K562 (cell line): Measurements from ENCODE around the gene FGF21. TPM values are rescaled to one million over a fixed set of nuclear protein-coding genes. Genes with fewer than 3 reads are reported as not detected.

Experiments used
- CBX2 ChIP-seq: fragments of 200-600 bp; sonication (generic); IDR thresholded peaks from one replicate; pipeline ENCODE4 v1.6.1; 2012; ENCODE audit warnings: mild to moderate bottlenecking, low read length, inconsistent platforms; ENCODE audit not compliant: insufficient read depth, poor library complexity, severe bottlenecking
- MYBL2 ChIP-seq, 2 experiments: fragments of 450-650 bp in 1 of 2; sonication (generic) in 1 of 2; formaldehyde crosslinking in 1 of 2; IDR thresholded peaks; 2 replicates each; pipeline versions ENCODE4 v1.6.1 to v1.8.1; 2017 to 2022; ENCODE audit warnings: borderline replicate concordance in 1 of 2, inconsistent platforms in 1 of 2, low read depth in 1 of 2, mild to moderate bottlenecking in 1 of 2, missing genetic modification reagents in 1 of 2, moderate library complexity in 1 of 2
- NELFE ChIP-seq: IDR thresholded peaks from 2 replicates; pipeline ENCODE4 v1.6.1; 2011; ENCODE audit warnings: mild to moderate bottlenecking; ENCODE audit not compliant: insufficient read depth, insufficient read length
- NFATC3 ChIP-seq: fragments of 450-650 bp; IDR thresholded peaks from 2 replicates; pipeline ENCODE4 v1.6.1; 2017; ENCODE audit warnings: mild to moderate bottlenecking
- PHB ChIP-seq: fragments of 250-450 bp; sonication (Bioruptor Pico); IDR thresholded peaks from 2 replicates; pipeline ENCODE4 v1.5.0; 2021
- POLR3G ChIP-seq: IDR thresholded peaks from 2 replicates; pipeline ENCODE4 v1.6.1; 2011; ENCODE audit not compliant: insufficient read length, insufficient replicate concordance; ENCODE audit errors: extremely low read depth
- SIRT6 ChIP-seq: IDR thresholded peaks from one replicate; pipeline ENCODE4 v1.6.1; 2012; ENCODE audit warnings: low read depth, mild to moderate bottlenecking, control low read depth, inconsistent platforms, low read length, moderate library complexity
- SMC3 ChIP-seq: conservative IDR thresholded peaks from 2 replicates; pipeline ENCODE4 v1.6.1; 2011; ENCODE audit warnings: low read depth, low read length, improper control_type of control experiment; ENCODE audit not compliant: insufficient read depth
- SP2 ChIP-seq: IDR thresholded peaks from 2 replicates; pipeline ENCODE4 v1.6.1; 2011; ENCODE audit warnings: mild to moderate bottlenecking, low read depth, low read length, moderate library complexity; ENCODE audit not compliant: poor library complexity, severe bottlenecking; ENCODE audit errors: extremely low read depth
- SREBF2 ChIP-seq: sonication (generic); formaldehyde crosslinking; IDR thresholded peaks from 2 replicates; pipeline ENCODE4 v1.4.0; 2020; ENCODE audit warnings: mild to moderate bottlenecking, missing genetic modification reagents
- TCF7 ChIP-seq: sonication (generic); IDR thresholded peaks from 2 replicates; pipeline ENCODE4 v1.6.1; 2016; ENCODE audit warnings: antibody characterized with exemption, borderline replicate concordance
- TEAD4 ChIP-seq, 2 experiments: sonication (generic) in 1 of 2; formaldehyde crosslinking in 1 of 2; IDR thresholded peaks; 2 replicates each; pipeline versions ENCODE4 v1.6.1 to v1.8.0; 2012 to 2022; ENCODE audit warnings: borderline replicate concordance in 1 of 2, inconsistent platforms in 1 of 2, low read length in 1 of 2, mild to moderate bottlenecking in 1 of 2, missing genetic modification reagents in 1 of 2
- ZFP36 ChIP-seq: fragments of 150-350 bp; IDR thresholded peaks from 2 replicates; pipeline ENCODE4 v1.6.1; 2018; ENCODE audit warnings: low read length, low read depth; ENCODE audit not compliant: partially characterized antibody
- ZNF146 ChIP-seq: IDR thresholded peaks from one replicate; pipeline ENCODE4 v1.6.1; 2018; ENCODE audit warnings: missing compliant biosample characterization; ENCODE audit not compliant: unreplicated experiment
- ZNF431 ChIP-seq: sonication (generic); formaldehyde crosslinking; IDR thresholded peaks from 2 replicates; pipeline ENCODE4 v1.8.0; 2022; ENCODE audit warnings: mild to moderate bottlenecking, missing genetic modification reagents
- ZNF445 ChIP-seq: fragments of 250-450 bp; sonication (Bioruptor Pico); IDR thresholded peaks from 2 replicates; pipeline ENCODE4 v1.4.0; 2020; ENCODE audit warnings: low read depth, mild to moderate bottlenecking, moderate library complexity
- polyA plus RNA-seq, 8 experiments: library from polyadenylated mRNA; depleted of rRNA in 4 of 8; stranded (reverse) in 5 of 8; unstranded in 3 of 8; fragments of >200 nt; fragmentation: Nextera tagmentation in 2 of 8; fragmentation: Illumina TruSeq in 1 of 8; extraction: Ambion mirVana in 2 of 8; extraction: Trizol in 1 of 8; gene quantifications; 2 replicates each; pipeline versions ENCODE4 v1.2.1 to v1.2.3, GENCODE V29; 2011 to 2014; ENCODE audit warnings: inconsistent platforms in 1 of 8, missing spikeins in 1 of 8
- total RNA-seq, 7 experiments: library from RNA; depleted of rRNA in 6 of 7; stranded (reverse); fragments of >200 nt in 6 of 7; fragmentation: Illumina TruSeq in 2 of 7; extraction: Trizol in 2 of 7; gene quantifications; 2 replicates each; pipeline versions ENCODE4 v1.2.1 to v1.2.3, GENCODE V29; 2011 to 2021; ENCODE audit warnings: low replicate concordance in 1 of 7
- TF ChIP-seq, protein P1 (sequence below): fragments of 250-450 bp; sonication (Bioruptor Pico); IDR thresholded peaks from 2 replicates; pipeline ENCODE4 v1.5.0; 2020; ENCODE audit warnings: mild to moderate bottlenecking, borderline replicate concordance
- TF ChIP-seq, protein P2 (sequence below): sonication (generic); formaldehyde crosslinking; IDR thresholded peaks from 2 replicates; pipeline ENCODE4 v1.8.0; 2022; ENCODE audit warnings: mild to moderate bottlenecking, missing genetic modification reagents
- TF ChIP-seq, protein P3 (sequence below), 2 experiments: fragments of 450-650 bp; IDR thresholded peaks; 2 replicates each; pipeline ENCODE4 v1.6.1; 2018; ENCODE audit warnings: mild to moderate bottlenecking in 2 of 2, low read depth in 1 of 2; ENCODE audit not compliant: partially characterized antibody in 2 of 2
- TF ChIP-seq, protein P4 (sequence below): fragments of 250-450 bp; sonication (Bioruptor Pico); IDR thresholded peaks from 2 replicates; pipeline ENCODE4 v1.9.0; 2021; ENCODE audit warnings: mild to moderate bottlenecking

Gene FGF21
- total and polyA plus RNA-seq, 9 of the 15 experiments (the other 6 are each of a cell fraction or from before 2014, with no cell fraction given) = 0.04 to 0.77 (median 0.09) TPM; not detected in 6

DNA sequence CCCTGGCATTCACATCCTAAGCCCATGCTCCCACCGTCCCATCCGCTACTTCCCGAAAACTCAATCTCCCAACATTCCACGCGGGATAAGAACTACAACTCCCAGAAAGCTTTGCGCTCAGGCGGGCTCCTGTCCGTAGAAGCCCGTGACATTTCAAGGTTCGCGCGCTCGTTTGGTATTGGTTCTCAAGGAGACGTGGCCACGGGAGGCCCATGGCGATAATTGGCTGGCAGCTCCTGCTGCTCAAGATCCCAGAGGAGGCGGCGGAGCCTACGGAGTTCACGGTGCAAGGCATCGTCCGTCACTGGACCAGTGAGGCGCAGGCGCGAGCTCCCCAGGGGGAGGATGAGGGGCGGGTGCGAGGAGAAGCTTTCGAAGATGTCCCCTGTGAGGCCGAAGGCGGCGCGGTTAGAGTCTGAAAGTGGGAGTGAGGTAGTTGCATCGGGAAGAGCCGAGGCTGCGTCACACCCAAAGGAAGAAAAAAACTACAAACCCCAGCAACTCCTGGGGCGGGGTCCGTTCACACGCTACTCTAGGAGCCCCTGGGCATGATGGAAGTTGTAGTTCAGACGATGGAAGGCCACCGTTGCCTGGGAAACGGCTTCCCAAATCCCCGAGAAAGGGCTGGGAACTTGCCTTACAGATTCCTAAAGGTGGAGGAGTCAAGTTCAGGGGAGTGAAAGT lies 34.6 kb upstream of the FGF21 start (continued):
- no peak for TF ChIP-seq CBX2
- peak; percentile 69 for TF ChIP-seq SP2
- TF ChIP-seq, protein P1, sequence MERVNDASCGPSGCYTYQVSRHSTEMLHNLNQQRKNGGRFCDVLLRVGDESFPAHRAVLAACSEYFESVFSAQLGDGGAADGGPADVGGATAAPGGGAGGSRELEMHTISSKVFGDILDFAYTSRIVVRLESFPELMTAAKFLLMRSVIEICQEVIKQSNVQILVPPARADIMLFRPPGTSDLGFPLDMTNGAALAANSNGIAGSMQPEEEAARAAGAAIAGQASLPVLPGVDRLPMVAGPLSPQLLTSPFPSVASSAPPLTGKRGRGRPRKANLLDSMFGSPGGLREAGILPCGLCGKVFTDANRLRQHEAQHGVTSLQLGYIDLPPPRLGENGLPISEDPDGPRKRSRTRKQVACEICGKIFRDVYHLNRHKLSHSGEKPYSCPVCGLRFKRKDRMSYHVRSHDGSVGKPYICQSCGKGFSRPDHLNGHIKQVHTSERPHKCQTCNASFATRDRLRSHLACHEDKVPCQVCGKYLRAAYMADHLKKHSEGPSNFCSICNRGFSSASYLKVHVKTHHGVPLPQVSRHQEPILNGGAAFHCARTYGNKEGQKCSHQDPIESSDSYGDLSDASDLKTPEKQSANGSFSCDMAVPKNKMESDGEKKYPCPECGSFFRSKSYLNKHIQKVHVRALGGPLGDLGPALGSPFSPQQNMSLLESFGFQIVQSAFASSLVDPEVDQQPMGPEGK (CRISPR knock-in tag) = no peak
- peak; percentile 78 for TF ChIP-seq TEAD4 (IDR thresholded peaks at IDR 0.05; ENCODE audit: low read length)
- no peak for TF ChIP-seq TEAD4 (CRISPR knock-in tag; IDR thresholded peaks at IDR 0.05; ENCODE audit: borderline replicate concordance)
- TF ChIP-seq TCF7 = no peak
- no peak for TF ChIP-seq ZNF146 (CRISPR knock-in tag)
- no peak for TF ChIP-seq ZFP36
- TF ChIP-seq MYBL2 (IDR thresholded peaks at IDR 0.05; ENCODE audit: low read depth) = no peak; the same call in 1 of the 2 replicates
- TF ChIP-seq MYBL2 (CRISPR knock-in tag; IDR thresholded peaks at IDR 0.05; ENCODE audit: borderline replicate concordance) = no peak
- no peak for TF ChIP-seq NELFE
- no peak for TF ChIP-seq SREBF2 (CRISPR knock-in tag)
- TF ChIP-seq, protein P2, sequence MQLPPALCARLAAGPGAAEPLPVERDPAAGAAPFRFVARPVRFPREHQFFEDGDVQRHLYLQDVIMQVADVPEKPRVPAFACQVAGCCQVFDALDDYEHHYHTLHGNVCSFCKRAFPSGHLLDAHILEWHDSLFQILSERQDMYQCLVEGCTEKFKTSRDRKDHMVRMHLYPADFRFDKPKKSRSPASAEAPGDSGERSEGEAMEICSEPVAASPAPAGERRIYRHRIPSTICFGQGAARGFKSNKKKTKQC (CRISPR knock-in tag) = peak; percentile 17; the same call in 1 of the 2 replicates
- TF ChIP-seq ZNF431 (CRISPR knock-in tag) = 0 out of 2 replicates have a peak, but pooled peaks have one; percentile 32
- TF ChIP-seq, protein P3, sequence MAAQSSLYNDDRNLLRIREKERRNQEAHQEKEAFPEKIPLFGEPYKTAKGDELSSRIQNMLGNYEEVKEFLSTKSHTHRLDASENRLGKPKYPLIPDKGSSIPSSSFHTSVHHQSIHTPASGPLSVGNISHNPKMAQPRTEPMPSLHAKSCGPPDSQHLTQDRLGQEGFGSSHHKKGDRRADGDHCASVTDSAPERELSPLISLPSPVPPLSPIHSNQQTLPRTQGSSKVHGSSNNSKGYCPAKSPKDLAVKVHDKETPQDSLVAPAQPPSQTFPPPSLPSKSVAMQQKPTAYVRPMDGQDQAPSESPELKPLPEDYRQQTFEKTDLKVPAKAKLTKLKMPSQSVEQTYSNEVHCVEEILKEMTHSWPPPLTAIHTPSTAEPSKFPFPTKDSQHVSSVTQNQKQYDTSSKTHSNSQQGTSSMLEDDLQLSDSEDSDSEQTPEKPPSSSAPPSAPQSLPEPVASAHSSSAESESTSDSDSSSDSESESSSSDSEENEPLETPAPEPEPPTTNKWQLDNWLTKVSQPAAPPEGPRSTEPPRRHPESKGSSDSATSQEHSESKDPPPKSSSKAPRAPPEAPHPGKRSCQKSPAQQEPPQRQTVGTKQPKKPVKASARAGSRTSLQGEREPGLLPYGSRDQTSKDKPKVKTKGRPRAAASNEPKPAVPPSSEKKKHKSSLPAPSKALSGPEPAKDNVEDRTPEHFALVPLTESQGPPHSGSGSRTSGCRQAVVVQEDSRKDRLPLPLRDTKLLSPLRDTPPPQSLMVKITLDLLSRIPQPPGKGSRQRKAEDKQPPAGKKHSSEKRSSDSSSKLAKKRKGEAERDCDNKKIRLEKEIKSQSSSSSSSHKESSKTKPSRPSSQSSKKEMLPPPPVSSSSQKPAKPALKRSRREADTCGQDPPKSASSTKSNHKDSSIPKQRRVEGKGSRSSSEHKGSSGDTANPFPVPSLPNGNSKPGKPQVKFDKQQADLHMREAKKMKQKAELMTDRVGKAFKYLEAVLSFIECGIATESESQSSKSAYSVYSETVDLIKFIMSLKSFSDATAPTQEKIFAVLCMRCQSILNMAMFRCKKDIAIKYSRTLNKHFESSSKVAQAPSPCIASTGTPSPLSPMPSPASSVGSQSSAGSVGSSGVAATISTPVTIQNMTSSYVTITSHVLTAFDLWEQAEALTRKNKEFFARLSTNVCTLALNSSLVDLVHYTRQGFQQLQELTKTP (IDR thresholded peaks at IDR 0.05; ENCODE audit: low read depth in 1 of 2, partially characterized antibody in 2 of 2) = peak; percentile 69 to 100
- TF ChIP-seq PHB (CRISPR knock-in tag) = no peak
- no peak for TF ChIP-seq SIRT6
- no peak for TF ChIP-seq POLR3G
- no peak for TF ChIP-seq NFATC3
- TF ChIP-seq SMC3 = no peak
- no peak for TF ChIP-seq ZNF445
- TF ChIP-seq, protein P4, sequence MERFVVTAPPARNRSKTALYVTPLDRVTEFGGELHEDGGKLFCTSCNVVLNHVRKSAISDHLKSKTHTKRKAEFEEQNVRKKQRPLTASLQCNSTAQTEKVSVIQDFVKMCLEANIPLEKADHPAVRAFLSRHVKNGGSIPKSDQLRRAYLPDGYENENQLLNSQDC (CRISPR knock-in tag) = no peak
